ENCODE data around the gene AOPEP. TPM values are rescaled to one million over a fixed set of nuclear protein-coding genes. Genes with fewer than 3 reads are reported as not detected.
A peak's percentile ranks its signal among the peaks of the same experiment; 100 is the strongest.

The AOPEP gene
- polyA plus RNA-seq, 2 of the 4 experiments (the other 2 are of a cell fraction), result 226 to 266 TPM

GRCh38 chr9:94697972-94698581 is 28.4 kb upstream of the AOPEP start:
- POLR2A ChIA-PET, result no interaction called here
- no peak for DNase-seq (ENCODE audit: low read depth in 1 of 2, low spot score in 1 of 2)
- no peak for FAIRE-seq
- no peak; a peak in 1 of 6 replicates for ATAC-seq
- WGBS (ENCODE audit: missing lambda C conversion rate), result 54% methylated on average over 5 of the region's 5 CpGs
- CTCF ChIA-PET, result interaction anchor here (0.5 to 4.6 kb wide), 6 partner anchors 14 to 1630 kb away, joined by 3 to 26 read pairs (median 4); no protein-coding TSS in a partner anchor
- H3K4me2 ChIP-seq, result 0 out of 3 replicates have a peak overlapping the region, but pooled peaks have one; percentile 7
- no peaks in the 10 kb centered on the region for H3K9me3 ChIP-seq
- TF ChIP-seq JUNB (IDR thresholded peaks at IDR 0.05) (no peak), POLR2A (IDR thresholded peaks at IDR 0.05; ENCODE audit: low read length) (no peak), EHMT2 (IDR thresholded peaks at IDR 0.05; ENCODE audit: low read depth) (no peak), CEBPB (IDR thresholded peaks at IDR 0.05) (no peak)
- H3K27ac ChIP-seq, result no peak overlapping the region
- H3K4me1 ChIP-seq, result peaks cover 15% of the 10 kb centered on the region
- no peak overlapping the region for H3K4me3 ChIP-seq

DNA sequence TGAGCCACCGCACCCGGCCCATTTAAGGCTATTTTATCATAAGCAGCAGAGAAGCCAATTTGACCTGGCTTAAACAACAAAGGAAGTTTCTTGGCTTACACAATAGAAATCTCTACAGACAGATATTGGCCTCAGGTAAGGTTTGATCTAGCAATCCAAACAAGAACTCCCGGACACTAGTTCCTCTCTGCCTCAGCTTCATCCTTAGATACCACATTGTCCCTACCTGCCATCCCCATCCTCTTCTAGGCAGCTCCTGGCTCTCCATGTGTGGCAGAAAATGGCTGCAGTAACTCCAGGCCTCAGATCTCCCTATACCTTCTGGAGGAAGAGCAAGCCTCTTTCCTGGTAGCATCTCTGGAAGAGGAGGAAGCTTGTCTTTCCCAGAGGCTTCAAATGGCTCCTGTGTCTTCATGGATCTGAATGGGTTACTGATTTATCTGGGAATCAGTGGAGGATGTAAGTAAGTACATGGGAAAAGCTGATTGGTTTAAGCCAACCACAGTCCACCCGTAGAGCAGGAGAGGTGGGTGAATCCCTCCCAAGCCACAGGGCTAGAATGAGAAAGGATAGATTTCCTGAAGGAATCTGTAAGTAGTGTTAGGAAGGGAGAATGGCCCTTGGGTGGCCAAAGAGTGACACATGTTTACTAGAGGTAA is 26.7 kb upstream of the AOPEP start:
- ChIA-PET POLR2A (no interaction called here), CTCF (interaction anchor here (0.6 to 4.6 kb wide), 7 partner anchors 12 to 431 kb away, joined by 3 to 26 read pairs (median 3); partner anchors contain the start of gene AOPEP)
- WGBS (ENCODE audit: missing lambda C conversion rate), result 81% methylated on average over 4 of the region's 4 CpGs
- DNase-seq (ENCODE audit: low read depth in 1 of 2, low spot score in 1 of 2), result no peak
- H3K27ac ChIP-seq, result no peak overlapping the region
- H3K4me3 ChIP-seq, result no peak overlapping the region
- TF ChIP-seq MAZ (IDR thresholded peaks at IDR 0.05; ENCODE audit: borderline replicate concordance, low read depth, low read length) (no peak), TP53 (CRISPR knock-in tag; IDR thresholded peaks at IDR 0.05) (no peak), RFX5 (IDR thresholded peaks at IDR 0.05) (no peak), ZNF302 (CRISPR knock-in tag; IDR thresholded peaks at IDR 0.05) (no peak), NFE2L2 (conservative IDR thresholded peaks at IDR 0.05; ENCODE audit: low read length) (no peak), FOXS1 (CRISPR knock-in tag; IDR thresholded peaks at IDR 0.05) (no peak), NR3C1 (IDR thresholded peaks at IDR 0.05) (no peak), CHD4 (IDR thresholded peaks at IDR 0.05; ENCODE audit: borderline replicate concordance) (no peak), EP300 (IDR thresholded peaks at IDR 0.05) (no peak), CTCF (IDR thresholded peaks at IDR 0.05) (no peak), HDAC2 (IDR thresholded peaks at IDR 0.05) (no peak), POLR2AphosphoS2 (conservative IDR thresholded peaks at IDR 0.05; ENCODE audit: low read length) (no peak), PBX3 (IDR thresholded peaks at IDR 0.05) (no peak), TFCP2L1 (CRISPR knock-in tag; IDR thresholded peaks at IDR 0.05) (no peak), NPAS2 (CRISPR knock-in tag; IDR thresholded peaks at IDR 0.05; ENCODE audit: borderline replicate concordance) (no peak), ZSCAN20 (CRISPR knock-in tag; IDR thresholded peaks at IDR 0.05) (no peak)
- TF ChIP-seq, protein P1, sequence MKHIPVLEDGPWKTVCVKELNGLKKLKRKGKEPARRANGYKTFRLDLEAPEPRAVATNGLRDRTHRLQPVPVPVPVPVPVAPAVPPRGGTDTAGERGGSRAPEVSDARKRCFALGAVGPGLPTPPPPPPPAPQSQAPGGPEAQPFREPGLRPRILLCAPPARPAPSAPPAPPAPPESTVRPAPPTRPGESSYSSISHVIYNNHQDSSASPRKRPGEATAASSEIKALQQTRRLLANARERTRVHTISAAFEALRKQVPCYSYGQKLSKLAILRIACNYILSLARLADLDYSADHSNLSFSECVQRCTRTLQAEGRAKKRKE (CRISPR knock-in tag; IDR thresholded peaks at IDR 0.05; ENCODE audit: low read depth), result no peak
- TF ChIP-seq, protein P2, sequence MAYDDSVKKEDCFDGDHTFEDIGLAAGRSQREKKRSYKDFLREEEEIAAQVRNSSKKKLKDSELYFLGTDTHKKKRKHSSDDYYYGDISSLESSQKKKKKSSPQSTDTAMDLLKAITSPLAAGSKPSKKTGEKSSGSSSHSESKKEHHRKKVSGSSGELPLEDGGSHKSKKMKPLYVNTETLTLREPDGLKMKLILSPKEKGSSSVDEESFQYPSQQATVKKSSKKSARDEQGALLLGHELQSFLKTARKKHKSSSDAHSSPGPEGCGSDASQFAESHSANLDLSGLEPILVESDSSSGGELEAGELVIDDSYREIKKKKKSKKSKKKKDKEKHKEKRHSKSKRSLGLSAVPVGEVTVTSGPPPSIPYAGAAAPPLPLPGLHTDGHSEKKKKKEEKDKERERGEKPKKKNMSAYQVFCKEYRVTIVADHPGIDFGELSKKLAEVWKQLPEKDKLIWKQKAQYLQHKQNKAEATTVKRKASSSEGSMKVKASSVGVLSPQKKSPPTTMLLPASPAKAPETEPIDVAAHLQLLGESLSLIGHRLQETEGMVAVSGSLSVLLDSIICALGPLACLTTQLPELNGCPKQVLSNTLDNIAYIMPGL (CRISPR knock-in tag; IDR thresholded peaks at IDR 0.05; ENCODE audit: borderline replicate concordance), result no peak
- H3K4me1 ChIP-seq, result peaks cover 8% of the 10 kb centered on the region
- no peaks in the 10 kb centered on the region for H3K9me3 ChIP-seq
- FAIRE-seq, result no peak
- H3K4me2 ChIP-seq, result no peak overlapping the region
- ATAC-seq, result no peak
